ENCODE results near the gene FSD1. TPM values are rescaled to one million over a fixed set of nuclear protein-coding genes. Genes with fewer than 3 reads are reported as not detected.

The FSD1 gene
- total RNA-seq, 3 donors from 2014 or later (not counting 1 experiment from before 2014, with no cell fraction given): 15.5 to 18.2 (median 16.4) TPM

DNA sequence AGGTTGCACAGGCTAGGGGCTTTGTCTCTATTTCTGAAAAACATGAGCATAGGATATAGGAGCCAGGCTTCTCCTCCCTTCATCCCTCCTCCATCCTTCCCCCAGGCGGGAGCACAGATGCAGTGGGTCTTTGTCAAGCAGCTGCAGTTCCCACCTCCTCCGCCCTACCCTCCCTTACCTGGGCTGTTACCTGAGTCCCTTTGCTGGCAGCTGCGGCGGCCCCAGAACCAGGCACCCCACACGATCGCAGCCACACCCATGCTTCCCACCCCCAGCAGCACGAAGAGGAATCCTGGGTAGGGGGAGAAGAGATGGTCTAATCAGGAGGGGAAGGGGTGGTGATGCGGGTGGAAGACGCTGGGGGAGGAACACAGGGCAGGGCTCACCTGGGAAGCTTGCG is 10.0 kb upstream of the FSD1 start:
- WGBS (ENCODE audit: insufficient coverage): 96% methylated on average over 5 of the region's 10 CpGs
- no peak overlapping the region for H3K4me3 Mint-ChIP-seq
- no peak for DNase-seq
- no peaks in the 10 kb centered on the region for H3K36me3 Mint-ChIP-seq
- ATAC-seq: no peak
- H3K27me3 Mint-ChIP-seq (ENCODE audit: low read depth in 2 of 2): no peaks in the 10 kb centered on the region
- H3K27ac ChIP-seq (ENCODE audit: low read length): no peak overlapping the region
- TF ChIP-seq, protein P1, sequence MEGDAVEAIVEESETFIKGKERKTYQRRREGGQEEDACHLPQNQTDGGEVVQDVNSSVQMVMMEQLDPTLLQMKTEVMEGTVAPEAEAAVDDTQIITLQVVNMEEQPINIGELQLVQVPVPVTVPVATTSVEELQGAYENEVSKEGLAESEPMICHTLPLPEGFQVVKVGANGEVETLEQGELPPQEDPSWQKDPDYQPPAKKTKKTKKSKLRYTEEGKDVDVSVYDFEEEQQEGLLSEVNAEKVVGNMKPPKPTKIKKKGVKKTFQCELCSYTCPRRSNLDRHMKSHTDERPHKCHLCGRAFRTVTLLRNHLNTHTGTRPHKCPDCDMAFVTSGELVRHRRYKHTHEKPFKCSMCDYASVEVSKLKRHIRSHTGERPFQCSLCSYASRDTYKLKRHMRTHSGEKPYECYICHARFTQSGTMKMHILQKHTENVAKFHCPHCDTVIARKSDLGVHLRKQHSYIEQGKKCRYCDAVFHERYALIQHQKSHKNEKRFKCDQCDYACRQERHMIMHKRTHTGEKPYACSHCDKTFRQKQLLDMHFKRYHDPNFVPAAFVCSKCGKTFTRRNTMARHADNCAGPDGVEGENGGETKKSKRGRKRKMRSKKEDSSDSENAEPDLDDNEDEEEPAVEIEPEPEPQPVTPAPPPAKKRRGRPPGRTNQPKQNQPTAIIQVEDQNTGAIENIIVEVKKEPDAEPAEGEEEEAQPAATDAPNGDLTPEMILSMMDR (IDR thresholded peaks at IDR 0.05): no peak
- peaks cover 5 to 9% of the 10 kb centered on the region in 2 donors for H3K4me1 Mint-ChIP-seq
- H3K9me3 ChIP-seq (ENCODE audit: control insufficient read depth, insufficient read depth, low read length): no peaks in the 10 kb centered on the region
- H3K4me3 ChIP-seq (ENCODE audit: low read length): no peak overlapping the region
- no peak overlapping the region for H3K27ac Mint-ChIP-seq
- no peaks in the 10 kb centered on the region for H3K27me3 ChIP-seq (ENCODE audit: control insufficient read depth, insufficient read depth, low read length)
- intact Hi-C loops (cut with micrococcal nuclease): no loop called here
- no peaks in the 10 kb centered on the region for H3K9me3 Mint-ChIP-seq
- H3K4me1 ChIP-seq (ENCODE audit: control insufficient read depth, insufficient read depth, low read length): peaks cover 6% of the 10 kb centered on the region
- H3K36me3 ChIP-seq (ENCODE audit: control insufficient read depth, insufficient read depth, low read length): no peaks in the 10 kb centered on the region

DNA sequence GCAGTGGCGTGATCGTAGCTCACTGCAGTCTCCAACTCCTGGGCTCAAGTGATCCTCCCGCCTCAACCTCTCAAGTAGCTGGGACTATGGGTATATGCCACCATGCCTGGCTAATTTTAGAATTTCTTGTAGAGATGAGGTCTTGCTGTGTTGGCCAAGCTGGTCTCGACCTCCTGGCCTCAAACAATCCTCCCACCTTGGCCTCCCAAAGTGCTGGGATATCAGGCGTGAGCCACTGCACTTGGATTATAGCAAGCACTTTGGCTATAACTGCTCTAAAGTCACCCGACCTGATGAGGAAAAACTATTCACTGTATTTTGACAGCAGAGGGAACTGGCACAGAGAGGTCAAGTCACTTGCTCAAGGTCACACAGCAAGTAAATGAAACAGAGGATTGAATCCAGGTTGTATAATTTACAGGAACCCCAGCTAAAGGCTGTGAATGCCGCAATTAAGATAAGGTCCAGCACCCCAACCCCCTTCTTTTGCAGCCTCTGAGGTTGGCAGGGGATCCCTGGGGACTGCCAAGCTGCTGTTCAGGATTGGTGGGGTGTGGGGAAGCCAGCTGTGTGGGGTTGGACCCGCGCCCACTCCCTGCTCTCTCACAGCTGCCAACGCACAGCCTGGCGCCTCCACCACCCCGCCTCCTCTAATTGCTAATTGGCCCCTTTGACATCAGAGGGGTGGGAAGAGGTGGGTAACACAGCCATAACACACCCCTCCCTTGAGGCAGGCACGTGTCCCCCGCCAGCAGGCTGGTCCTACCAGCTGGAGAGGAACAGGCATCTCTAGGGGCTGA is 8.2 kb upstream of the FSD1 start:
- ATAC-seq (no peak), DNase-seq (no peak)
- intact Hi-C loops (cut with micrococcal nuclease): no loop called here
- H3K9me3 Mint-ChIP-seq: no peaks in the 10 kb centered on the region
- peaks cover 5 to 18% of the 10 kb centered on the region in 2 donors for H3K4me1 Mint-ChIP-seq
- TF ChIP-seq, protein P1 (IDR thresholded peaks at IDR 0.05): no peak
- 74% methylated on average over 14 of the region's 14 CpGs for WGBS (ENCODE audit: insufficient coverage)
- no peaks in the 10 kb centered on the region for H3K36me3 Mint-ChIP-seq
- no peaks in the 10 kb centered on the region for H3K36me3 ChIP-seq (ENCODE audit: control insufficient read depth, insufficient read depth, low read length)
- H3K27ac Mint-ChIP-seq: no peak overlapping the region
- H3K9me3 ChIP-seq (ENCODE audit: control insufficient read depth, insufficient read depth, low read length): no peaks in the 10 kb centered on the region
- no peak overlapping the region for H3K4me3 ChIP-seq (ENCODE audit: low read length)
- no peaks in the 10 kb centered on the region for H3K27me3 ChIP-seq (ENCODE audit: control insufficient read depth, insufficient read depth, low read length)
- H3K27me3 Mint-ChIP-seq (ENCODE audit: low read depth in 2 of 2): no peaks in the 10 kb centered on the region
- no peak overlapping the region for H3K27ac ChIP-seq (ENCODE audit: low read length)
- H3K4me1 ChIP-seq (ENCODE audit: control insufficient read depth, insufficient read depth, low read length): peaks cover 14% of the 10 kb centered on the region
- H3K4me3 Mint-ChIP-seq: no peak overlapping the region

DNA sequence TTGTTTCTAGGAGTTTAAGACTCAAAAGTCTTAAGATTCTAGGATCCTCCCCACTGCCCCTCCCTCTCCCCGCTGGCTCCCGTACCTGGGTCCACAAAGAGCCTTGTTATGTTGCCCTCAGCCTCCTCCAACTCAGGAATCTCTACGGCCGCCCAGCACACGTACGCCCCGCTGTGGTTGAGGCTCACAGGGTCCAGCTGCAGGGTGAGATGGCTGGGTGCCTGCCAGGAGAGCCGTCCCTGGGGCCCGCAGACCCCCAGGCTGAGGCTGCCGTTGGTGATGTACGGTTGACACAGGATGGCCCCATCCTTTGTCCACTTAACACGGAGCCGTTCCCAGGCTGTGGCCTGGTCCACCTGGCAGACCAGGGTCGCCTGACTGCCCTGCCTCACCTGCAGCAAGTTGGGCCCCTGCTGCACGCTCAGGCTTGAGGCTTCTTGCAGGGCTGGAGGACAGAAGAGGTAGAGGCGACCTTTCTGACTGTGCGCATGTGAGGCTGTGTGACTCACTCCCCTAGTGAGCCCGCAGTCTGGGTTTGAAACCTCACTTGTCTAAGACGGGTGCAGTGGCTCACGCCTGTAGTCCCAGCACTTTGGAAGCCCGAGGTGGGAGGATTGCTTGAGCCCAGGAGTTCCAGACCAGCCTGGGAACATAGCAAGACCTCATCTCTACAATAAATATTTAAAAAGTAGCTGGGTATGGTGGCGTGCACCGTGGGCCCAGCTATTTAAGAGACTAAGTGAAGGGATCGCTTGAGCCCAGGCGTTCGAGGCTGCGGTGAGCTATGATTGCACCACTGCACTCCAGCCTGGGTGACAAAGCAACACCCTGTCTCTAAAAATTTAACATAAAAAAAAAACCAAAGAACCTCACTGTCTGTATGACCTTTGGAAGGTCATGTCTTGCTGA is 6.2 kb upstream of the FSD1 start:
- WGBS (ENCODE audit: insufficient coverage): 70% methylated on average over 27 of the region's 27 CpGs
- H3K4me3 Mint-ChIP-seq: no peak overlapping the region
- Histone ChIP-seq H3K9me3 (ENCODE audit: control insufficient read depth, insufficient read depth, low read length) (no peaks in the 10 kb centered on the region), H3K27me3 (ENCODE audit: control insufficient read depth, insufficient read depth, low read length) (no peaks in the 10 kb centered on the region), H3K4me3 (ENCODE audit: low read length) (no peak overlapping the region), H3K4me1 (ENCODE audit: control insufficient read depth, insufficient read depth, low read length) (peaks cover 32% of the 10 kb centered on the region), H3K36me3 (ENCODE audit: control insufficient read depth, insufficient read depth, low read length) (no peaks in the 10 kb centered on the region), H3K27ac (ENCODE audit: low read length) (peak overlapping the region; percentile 34)
- H3K4me1 Mint-ChIP-seq: peaks cover 21 to 36% of the 10 kb centered on the region in 2 donors
- peak overlapping the region; percentile 58 to 85 for H3K27ac Mint-ChIP-seq
- ATAC-seq (peak; percentile 62 to 65 (median 64)), DNase-seq (no peak)
- no peaks in the 10 kb centered on the region for H3K27me3 Mint-ChIP-seq (ENCODE audit: low read depth in 2 of 2)
- H3K36me3 Mint-ChIP-seq: no peaks in the 10 kb centered on the region
- intact Hi-C loops (cut with micrococcal nuclease): no loop called here
- TF ChIP-seq, protein P1 (IDR thresholded peaks at IDR 0.05): no peak
- no peaks in the 10 kb centered on the region for H3K9me3 Mint-ChIP-seq

Data from natural killer cell (primary cell).